ENCODE data around the gene ZNF221.
A peak's percentile ranks its signal among the peaks of the same experiment; 100 is the strongest.

ZNF221 gene

DNA sequence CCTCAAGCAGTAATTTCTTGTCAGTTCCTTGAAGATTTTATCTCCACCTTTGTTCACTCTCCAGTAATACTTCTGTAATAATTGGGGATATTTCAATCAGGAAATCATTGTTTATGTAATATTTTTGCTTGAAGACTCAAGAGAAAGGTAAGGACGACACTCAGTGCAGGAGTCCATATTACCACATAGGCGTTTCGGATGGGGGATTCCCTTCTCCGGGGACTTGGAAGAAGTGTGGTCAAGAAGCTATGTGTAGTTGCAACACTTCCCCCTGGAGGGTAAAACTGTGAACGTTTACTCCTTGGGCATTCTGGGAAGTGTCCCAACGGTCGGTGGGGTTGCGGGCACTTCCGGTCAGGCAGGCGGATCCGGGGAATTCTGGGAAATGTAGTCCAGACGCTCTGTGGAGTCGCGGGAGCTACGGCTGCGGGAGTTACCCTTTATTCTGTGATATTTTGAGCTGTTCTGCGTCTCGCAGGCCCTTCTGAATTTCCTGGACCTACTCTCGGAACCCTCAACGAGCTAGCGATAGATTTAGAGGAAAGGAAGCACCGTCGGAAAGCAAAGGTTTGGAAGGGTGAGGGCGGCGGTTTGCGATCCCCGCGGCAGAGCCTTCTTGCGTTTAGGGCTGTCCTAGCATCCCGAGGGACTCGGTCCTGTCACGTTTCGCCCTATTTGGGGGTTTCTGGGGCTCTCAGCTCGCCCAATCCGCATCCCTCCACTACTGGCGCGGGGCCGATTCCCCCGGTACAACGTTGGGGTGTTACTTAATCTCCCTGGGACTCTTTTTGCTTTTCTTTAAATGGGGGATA, at the start of gene ZNF221:
TSS of gene ZNF221 (plus strand) at position 395 of the 812 bp plus-strand sequence. CDS start 11,499 bp downstream, outside the sequence.
- Histone ChIP-seq H3K9me3 (ENCODE audit: severe bottlenecking) (peaks cover 8% of the 10 kb centered on the region), H3K4me3 (ENCODE audit: low read depth, low read length) (peak within 1 kb of the TSS; percentile 96), H3K27me3 (ENCODE audit: insufficient read depth, low read depth, severe bottlenecking) (no peaks in the 10 kb centered on the region), H3K27ac (peak within 1 kb of the TSS; percentile 76), H3K36me3 (peaks cover 12% of the 10 kb centered on the region)
- TF ChIP-seq, protein P1, sequence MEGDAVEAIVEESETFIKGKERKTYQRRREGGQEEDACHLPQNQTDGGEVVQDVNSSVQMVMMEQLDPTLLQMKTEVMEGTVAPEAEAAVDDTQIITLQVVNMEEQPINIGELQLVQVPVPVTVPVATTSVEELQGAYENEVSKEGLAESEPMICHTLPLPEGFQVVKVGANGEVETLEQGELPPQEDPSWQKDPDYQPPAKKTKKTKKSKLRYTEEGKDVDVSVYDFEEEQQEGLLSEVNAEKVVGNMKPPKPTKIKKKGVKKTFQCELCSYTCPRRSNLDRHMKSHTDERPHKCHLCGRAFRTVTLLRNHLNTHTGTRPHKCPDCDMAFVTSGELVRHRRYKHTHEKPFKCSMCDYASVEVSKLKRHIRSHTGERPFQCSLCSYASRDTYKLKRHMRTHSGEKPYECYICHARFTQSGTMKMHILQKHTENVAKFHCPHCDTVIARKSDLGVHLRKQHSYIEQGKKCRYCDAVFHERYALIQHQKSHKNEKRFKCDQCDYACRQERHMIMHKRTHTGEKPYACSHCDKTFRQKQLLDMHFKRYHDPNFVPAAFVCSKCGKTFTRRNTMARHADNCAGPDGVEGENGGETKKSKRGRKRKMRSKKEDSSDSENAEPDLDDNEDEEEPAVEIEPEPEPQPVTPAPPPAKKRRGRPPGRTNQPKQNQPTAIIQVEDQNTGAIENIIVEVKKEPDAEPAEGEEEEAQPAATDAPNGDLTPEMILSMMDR (IDR thresholded peaks at IDR 0.05; ENCODE audit: low read depth, low read length): peak; percentile 60
- DNase-seq: peak; percentile 94

DNA sequence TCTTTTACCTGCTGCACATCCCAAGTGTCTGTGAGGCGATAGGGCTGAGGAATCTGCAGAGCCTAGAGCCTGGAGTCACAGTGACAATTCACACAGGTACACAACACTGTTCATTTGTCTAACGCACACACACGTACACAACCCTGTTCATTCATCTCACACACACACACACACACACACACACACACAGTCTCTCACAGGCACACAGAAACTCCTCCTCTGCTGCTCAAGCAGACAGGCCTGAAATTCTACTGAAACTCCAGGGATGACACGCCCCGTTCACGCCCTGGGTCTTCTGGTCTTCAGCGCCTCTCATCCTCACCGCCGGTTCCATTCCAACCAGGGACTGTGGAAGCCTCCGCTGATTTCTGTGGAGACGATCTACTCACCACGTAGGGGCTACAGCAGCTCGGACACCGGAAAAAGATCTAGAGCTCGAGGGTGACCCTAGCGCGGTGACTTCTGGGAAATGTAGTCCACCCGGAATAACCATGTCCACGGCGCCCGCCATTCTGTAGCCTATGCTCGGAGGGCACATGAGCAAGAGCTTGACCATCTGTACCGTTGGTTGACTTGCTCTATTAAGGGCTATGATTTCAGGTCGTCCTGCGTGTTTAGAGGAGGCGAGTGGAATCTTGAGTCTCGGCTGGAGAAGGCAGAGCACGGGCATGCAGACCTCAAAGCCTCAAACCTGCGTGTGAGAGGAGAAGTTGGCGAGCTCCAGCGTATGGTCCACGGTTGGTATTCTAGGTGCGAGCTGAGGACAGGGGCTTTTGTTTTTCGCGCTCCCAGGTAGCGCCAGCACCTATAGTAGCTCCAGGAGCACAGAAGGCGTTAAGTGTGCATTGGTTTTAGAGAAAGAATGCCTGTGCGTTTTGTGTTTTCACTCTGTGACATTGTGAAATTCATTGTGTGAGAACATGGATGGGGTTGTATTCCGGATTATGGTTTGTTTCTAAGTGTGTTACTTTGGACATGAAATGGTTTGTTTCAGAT, 49.3 kb upstream of the ZNF221 start:
- H3K9me3 ChIP-seq (ENCODE audit: severe bottlenecking): peaks cover 16% of the 10 kb centered on the region
- peak; percentile 87 for DNase-seq
- peaks cover under 1% of the 10 kb centered on the region for H3K36me3 ChIP-seq
- H3K27me3 ChIP-seq (ENCODE audit: insufficient read depth, low read depth, severe bottlenecking): no peaks in the 10 kb centered on the region
- H3K4me3 ChIP-seq (ENCODE audit: low read depth, low read length): peak overlapping the region; percentile 81
- H3K27ac ChIP-seq: peak overlapping the region; percentile 57
- TF ChIP-seq, protein P1 (IDR thresholded peaks at IDR 0.05; ENCODE audit: low read depth, low read length): no peak

DNA sequence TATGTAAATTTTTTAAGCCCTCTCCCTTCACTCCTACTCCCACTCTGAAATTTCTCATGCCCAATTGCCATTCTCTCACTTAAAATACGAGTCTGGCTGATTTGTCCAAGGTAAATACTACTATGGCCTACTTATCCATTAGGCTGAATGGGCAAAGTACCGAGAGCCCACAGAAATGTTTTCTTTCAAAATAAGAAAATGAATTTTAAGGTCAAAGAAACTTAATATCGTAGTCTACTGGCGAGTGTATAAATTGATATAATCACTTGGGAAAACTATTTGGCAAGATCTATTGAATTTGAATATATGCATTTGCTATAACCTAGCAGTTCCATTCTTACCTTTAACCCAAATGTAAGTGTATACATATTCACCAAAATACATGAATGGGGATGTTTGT, 48.6 kb upstream of the ZNF221 start:
- Histone ChIP-seq H3K9me3 (ENCODE audit: severe bottlenecking) (peaks cover 16% of the 10 kb centered on the region), H3K27me3 (ENCODE audit: insufficient read depth, low read depth, severe bottlenecking) (no peaks in the 10 kb centered on the region), H3K27ac (no peak overlapping the region), H3K36me3 (peaks cover 5% of the 10 kb centered on the region), H3K4me3 (ENCODE audit: low read depth, low read length) (peak overlapping the region; percentile 81)
- TF ChIP-seq, protein P1 (IDR thresholded peaks at IDR 0.05; ENCODE audit: low read depth, low read length): no peak
- DNase-seq: no peak

DNA sequence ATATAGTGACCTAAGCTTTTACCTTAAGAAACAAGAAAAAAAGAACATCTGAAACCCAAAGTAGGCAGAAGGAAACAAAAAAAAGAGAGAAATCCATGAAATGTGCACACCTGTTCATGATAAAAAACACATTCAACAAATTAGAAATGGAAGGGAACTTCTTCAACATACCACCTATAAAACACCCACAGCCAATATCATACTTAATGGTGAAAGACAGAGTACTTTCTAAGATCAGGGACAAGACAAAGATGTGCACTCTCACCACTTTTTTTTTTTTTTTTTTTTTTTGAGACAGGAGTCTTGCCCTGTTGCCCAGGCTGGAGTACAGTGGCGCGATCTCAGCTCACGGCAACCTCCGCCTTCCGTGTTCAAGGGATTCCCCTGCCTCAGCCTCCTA, 45.1 kb upstream of the ZNF221 start:
- DNase-seq: no peak
- H3K9me3 ChIP-seq (ENCODE audit: severe bottlenecking): peaks cover 16% of the 10 kb centered on the region
- H3K36me3 ChIP-seq: peaks cover 5% of the 10 kb centered on the region
- TF ChIP-seq, protein P1 (IDR thresholded peaks at IDR 0.05; ENCODE audit: low read depth, low read length): no peak
- no peaks in the 10 kb centered on the region for H3K27me3 ChIP-seq (ENCODE audit: insufficient read depth, low read depth, severe bottlenecking)
- H3K4me3 ChIP-seq (ENCODE audit: low read depth, low read length): no peak overlapping the region
- H3K27ac ChIP-seq: no peak overlapping the region

DNA sequence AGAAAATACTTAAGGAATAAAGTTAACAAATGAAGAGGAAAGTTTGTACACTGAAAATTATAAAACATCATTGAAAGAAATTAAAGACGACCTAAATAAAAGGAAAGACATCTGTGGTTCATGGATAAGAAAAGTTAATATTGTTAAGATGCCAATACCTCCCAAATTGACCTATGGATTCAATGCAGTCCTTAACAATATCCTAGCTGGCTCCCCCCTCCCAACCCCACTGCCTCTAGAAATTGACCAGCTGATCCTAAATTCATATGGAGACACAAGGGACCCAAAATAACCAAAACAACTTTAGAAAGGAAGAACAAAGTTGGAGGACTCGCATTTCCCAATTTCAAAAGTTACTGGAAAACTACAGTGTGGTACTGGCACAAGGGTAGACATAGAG, 44.3 kb upstream of the ZNF221 start:
- no peak for DNase-seq
- TF ChIP-seq, protein P1 (IDR thresholded peaks at IDR 0.05; ENCODE audit: low read depth, low read length): no peak
- H3K27me3 ChIP-seq (ENCODE audit: insufficient read depth, low read depth, severe bottlenecking): no peaks in the 10 kb centered on the region
- no peak overlapping the region for H3K27ac ChIP-seq
- H3K36me3 ChIP-seq: peaks cover 9% of the 10 kb centered on the region
- peaks cover 14% of the 10 kb centered on the region for H3K9me3 ChIP-seq (ENCODE audit: severe bottlenecking)
- no peak overlapping the region for H3K4me3 ChIP-seq (ENCODE audit: low read depth, low read length)

All from WERI-Rb-1 (cell line).